Endothelial cell of umbilical vein (primary cell): ENCODE data around the gene BPIFA1. TPM values are rescaled to one million over a fixed set of nuclear protein-coding genes. Genes with fewer than 3 reads are reported as not detected.

Experiments used
- BruUV-seq: library from RNA; stranded (reverse); fragments of 400-500 nt; replicated peaks from 2 replicates; lab custom pipeline; 2021; lab: Mats Ljungman, UMichigan
- CTCF ChIA-PET: fragments of 300-600, 350-600 bp; sonication (Branson Sonifier 250); formaldehyde crosslinking; loops from one replicate; lab custom pipeline; 2021; ENCODE audit warnings: antibody characterized with exemption, inconsistent platforms; lab: Charles Lee
- POLR2A ChIA-PET: fragments of 300-600, 350-600 bp; sonication (Branson Sonifier 250); formaldehyde crosslinking; loops from one replicate; lab custom pipeline; 2021; ENCODE audit warnings: antibody characterized with exemption, inconsistent platforms; lab: Charles Lee
- DNase-seq: peaks from one replicate; pipeline ENCODE4 v3.0.0-alpha.2; 2011; ENCODE audit warnings: low read depth, low spot score
- FAIRE-seq: peaks from 2 replicates; lab custom pipeline; 2011; peaks lifted over from hg19 to GRCh38; lab: Jason Lieb, UNC
- H2AFZ ChIP-seq: 2 replicates; pipeline ENCODE4 v1.6.0; 2012; ENCODE audit warnings: low read depth, low read length, control low read depth, inconsistent platforms
- H3K27ac ChIP-seq: 2 replicates; pipeline ENCODE4 v1.5.1; 2011; ENCODE audit warnings: low read depth, mild to moderate bottlenecking, control low read depth, low read length, moderate library complexity; ENCODE audit not compliant: insufficient read depth
- H3K27me3 ChIP-seq, 2 experiments: 2 replicates each; pipeline versions ENCODE4 v1.6.0 to v1.6.1; 2011; ENCODE audit warnings: low read length in 2 of 2, mixed read lengths in 1 of 2; ENCODE audit not compliant: control insufficient read depth in 2 of 2, insufficient read depth in 2 of 2
- H3K36me3 ChIP-seq, 2 experiments: 2 replicates in 1 of 2; 3 replicates in 1 of 2; pipeline ENCODE4 v1.5.1; 2011; ENCODE audit warnings: low read length in 2 of 2, mild to moderate bottlenecking in 1 of 2, moderate library complexity in 1 of 2; ENCODE audit not compliant: control insufficient read depth in 2 of 2, insufficient read depth in 2 of 2; ENCODE audit errors: extremely low read depth in 1 of 2
- H3K4me1 ChIP-seq: 3 replicates; pipeline ENCODE4 v1.5.1; 2011; ENCODE audit warnings: mild to moderate bottlenecking, low read length; ENCODE audit not compliant: control insufficient read depth, insufficient read depth; ENCODE audit errors: extremely low read depth
- H3K4me2 ChIP-seq: 2 replicates; pipeline ENCODE4 v1.6.1; 2011; ENCODE audit warnings: low read length, control low read depth, mixed read lengths; ENCODE audit not compliant: insufficient read depth
- H3K4me3 ChIP-seq, 3 experiments: fragments of 200-600 bp in 1 of 3; sonication (generic), shearing (Covaris generic) in 1 of 3; replicated peaks in 1 of 3; 2 replicates each; pipeline ENCODE4 v1.5.1; 2011 to 2016; ENCODE audit warnings: control low read depth in 3 of 3, low read length in 3 of 3, mild to moderate bottlenecking in 2 of 3, inconsistent platforms in 1 of 3, low read depth in 1 of 3, moderate library complexity in 1 of 3; ENCODE audit not compliant: insufficient read depth in 1 of 3
- H3K79me2 ChIP-seq: 2 replicates; pipeline ENCODE4 v1.6.0; 2012; ENCODE audit warnings: low read length, inconsistent platforms; ENCODE audit not compliant: control insufficient read depth, insufficient read depth
- H3K9ac ChIP-seq: replicated peaks from 2 replicates; pipeline ENCODE3; 2011; ENCODE audit warnings: low read length, control low read depth; ENCODE audit not compliant: insufficient read depth; ENCODE audit errors: extremely low read depth
- H3K9me1 ChIP-seq: replicated peaks from 3 replicates; pipeline ENCODE4 v1.6.0; 2011; ENCODE audit warnings: mild to moderate bottlenecking, low read length; ENCODE audit not compliant: control insufficient read depth, insufficient read depth; ENCODE audit errors: extremely low read depth
- H3K9me3 ChIP-seq: replicated peaks from 2 replicates; pipeline ENCODE4 v1.5.1; 2012; ENCODE audit warnings: low read length, inconsistent platforms; ENCODE audit not compliant: control insufficient read depth, insufficient read depth
- H4K20me1 ChIP-seq: replicated peaks from 2 replicates; pipeline ENCODE3; 2011; ENCODE audit warnings: mild to moderate bottlenecking, low read length; ENCODE audit not compliant: control insufficient read depth, insufficient read depth; ENCODE audit errors: extremely low read depth
- FOS ChIP-seq: IDR thresholded peaks from 2 replicates; pipeline ENCODE4 v1.6.1; 2011; ENCODE audit warnings: mild to moderate bottlenecking, low read length, moderate library complexity, borderline replicate concordance; ENCODE audit not compliant: insufficient read depth
- POLR2A ChIP-seq: IDR thresholded peaks from 2 replicates; pipeline ENCODE4 v1.6.1; 2012; ENCODE audit warnings: low read depth, mild to moderate bottlenecking, control low read depth, low read length
- POLR2AphosphoS5 ChIP-seq: IDR thresholded peaks from 2 replicates; pipeline ENCODE4 v1.6.1; 2012; ENCODE audit warnings: low read depth, mild to moderate bottlenecking, control low read depth, low read length, moderate library complexity; ENCODE audit not compliant: insufficient read depth
- dilution Hi-C: fragments of 300-500 bp; cut with MboI; formaldehyde crosslinking; loops from one replicate; pipeline ENCODE4 v1.15.0; 2019; ENCODE audit warnings: low sequenced_read_pairs; ENCODE audit not compliant: extremely low pct_ligation_motif_present
- intact Hi-C: fragments of 100-400 bp; cut with micrococcal nuclease; formaldehyde crosslinking; loops from one replicate; pipeline ENCODE4 v1.10.0; 2022
- polyA plus RNA-seq, 4 experiments: library from polyadenylated mRNA; depleted of rRNA in 3 of 4; stranded (reverse) in 3 of 4; unstranded in 1 of 4; fragments of >200 nt; gene quantifications; 2 replicates each; pipeline versions ENCODE4 v1.2.1 to v1.2.3, GENCODE V29; 2011 to 2012; ENCODE audit warnings: missing spikeins in 1 of 4
- total RNA-seq: library from RNA; stranded (reverse); gene quantifications from 2 replicates; pipeline ENCODE4 v1.2.3, GENCODE V29; 2021
- TF ChIP-seq, protein P1 (sequence below): IDR thresholded peaks from 2 replicates; pipeline ENCODE4 v1.6.1; 2011; ENCODE audit not compliant: insufficient read depth, insufficient read length
- TF ChIP-seq, protein P2 (sequence below), 2 donors: IDR thresholded peaks; 1 replicate in 1 of 2; 2 replicates in 1 of 2; pipeline ENCODE4 v1.5.1; 2011; ENCODE audit warnings: low read length in 2 of 2, mild to moderate bottlenecking in 2 of 2, moderate library complexity in 2 of 2, control low read depth in 1 of 2, inconsistent platforms in 1 of 2, low read depth in 1 of 2; ENCODE audit not compliant: insufficient read depth in 1 of 2; ENCODE audit errors: extremely low read depth in 1 of 2

The BPIFA1 gene
- total and polyA plus RNA-seq, 2 donors (not counting 3 experiments of a cell fraction or from before 2014, with no cell fraction given) = not detected

DNA sequence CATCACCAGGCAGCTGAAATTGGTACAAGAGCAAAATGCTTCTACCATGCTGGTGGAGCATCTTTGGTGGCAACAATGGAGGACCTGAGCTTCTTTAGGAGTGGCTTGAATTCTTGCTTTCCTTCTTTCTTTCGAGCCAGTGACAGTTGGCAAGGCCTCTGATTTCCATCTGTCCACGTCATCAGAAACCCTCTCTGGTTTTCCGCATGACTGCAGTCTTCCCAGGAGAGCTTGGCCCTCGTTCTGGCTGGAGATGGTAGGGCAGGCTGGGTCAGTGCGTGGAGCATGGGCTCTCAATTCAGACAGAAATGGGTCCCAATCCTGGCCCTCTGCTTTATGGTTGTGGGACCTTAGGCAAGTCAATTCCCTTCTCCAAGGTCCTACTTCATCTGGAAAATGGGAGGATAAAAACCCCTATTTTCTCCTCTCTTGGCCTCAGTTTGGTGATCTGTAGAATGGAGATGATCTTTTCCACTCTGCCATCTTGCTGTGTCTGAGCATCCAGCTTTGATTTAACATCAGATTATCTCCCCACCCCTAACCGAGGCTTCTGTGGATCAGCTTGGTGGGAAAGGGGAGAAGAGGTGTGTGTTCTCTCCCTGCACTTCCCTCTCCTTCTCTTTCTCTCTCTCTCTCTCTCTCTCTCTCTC, 43.6 kb downstream of the BPIFA1 start:
- no TSS peak for BruUV-seq
- Histone ChIP-seq H3K9me1 (no peaks in the 10 kb centered on the region), H4K20me1 (no peaks in the 10 kb centered on the region), H3K27ac (no peak overlapping the region), H3K36me3 (no peaks in the 10 kb centered on the region), H3K4me1 (no peaks in the 10 kb centered on the region), H3K9ac (no peak overlapping the region), H2AFZ (no peak overlapping the region), H3K4me2 (no peak overlapping the region), H3K9me3 (no peaks in the 10 kb centered on the region), H3K4me3 (no peak overlapping the region), H3K27me3 (peaks cover 0 to 8% of the 10 kb centered on the region in 2 experiments), H3K79me2 (no peaks in the 10 kb centered on the region)
- ChIA-PET POLR2A (no interaction called here), CTCF (no interaction called here)
- FAIRE-seq (no peak), DNase-seq (no peak)
- dilution Hi-C loops (no loop called here), intact Hi-C loops (no loop called here)
- no peak for TF ChIP-seq POLR2A
- TF ChIP-seq, protein P1, sequence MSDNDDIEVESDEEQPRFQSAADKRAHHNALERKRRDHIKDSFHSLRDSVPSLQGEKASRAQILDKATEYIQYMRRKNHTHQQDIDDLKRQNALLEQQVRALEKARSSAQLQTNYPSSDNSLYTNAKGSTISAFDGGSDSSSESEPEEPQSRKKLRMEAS = no peak
- TF ChIP-seq POLR2AphosphoS5 = no peak
- TF ChIP-seq FOS = no peak
- TF ChIP-seq, protein P2, sequence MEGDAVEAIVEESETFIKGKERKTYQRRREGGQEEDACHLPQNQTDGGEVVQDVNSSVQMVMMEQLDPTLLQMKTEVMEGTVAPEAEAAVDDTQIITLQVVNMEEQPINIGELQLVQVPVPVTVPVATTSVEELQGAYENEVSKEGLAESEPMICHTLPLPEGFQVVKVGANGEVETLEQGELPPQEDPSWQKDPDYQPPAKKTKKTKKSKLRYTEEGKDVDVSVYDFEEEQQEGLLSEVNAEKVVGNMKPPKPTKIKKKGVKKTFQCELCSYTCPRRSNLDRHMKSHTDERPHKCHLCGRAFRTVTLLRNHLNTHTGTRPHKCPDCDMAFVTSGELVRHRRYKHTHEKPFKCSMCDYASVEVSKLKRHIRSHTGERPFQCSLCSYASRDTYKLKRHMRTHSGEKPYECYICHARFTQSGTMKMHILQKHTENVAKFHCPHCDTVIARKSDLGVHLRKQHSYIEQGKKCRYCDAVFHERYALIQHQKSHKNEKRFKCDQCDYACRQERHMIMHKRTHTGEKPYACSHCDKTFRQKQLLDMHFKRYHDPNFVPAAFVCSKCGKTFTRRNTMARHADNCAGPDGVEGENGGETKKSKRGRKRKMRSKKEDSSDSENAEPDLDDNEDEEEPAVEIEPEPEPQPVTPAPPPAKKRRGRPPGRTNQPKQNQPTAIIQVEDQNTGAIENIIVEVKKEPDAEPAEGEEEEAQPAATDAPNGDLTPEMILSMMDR (IDR thresholded peaks at IDR 0.05; ENCODE audit: extremely low read depth in 1 of 2, insufficient read depth in 1 of 2, low read depth in 1 of 2, low read length in 2 of 2) = no peak
